ENCODE data around the gene MBOAT2.

MBOAT2 gene

GRCh38 chr2:9030190-9030589 is 26.7 kb upstream of the MBOAT2 start:
- Histone ChIP-seq H3K27me3 (no peaks in the 10 kb centered on the region), H3K4me3 (ENCODE audit: low read depth, low read length) (no peak overlapping the region), H3K4me1 (peaks cover 7% of the 10 kb centered on the region), H3K9me3 (no peaks in the 10 kb centered on the region), H3K36me3 (no peaks in the 10 kb centered on the region)
- no peak for DNase-seq
- no peak for TF ChIP-seq CTCF (IDR thresholded peaks at IDR 0.05; ENCODE audit: low read depth, low read length)

GRCh38 chr2:9029721-9030120 is 26.2 kb upstream of the MBOAT2 start:
- Histone ChIP-seq H3K36me3 (no peaks in the 10 kb centered on the region), H3K4me3 (ENCODE audit: low read depth, low read length) (no peak overlapping the region), H3K9me3 (no peaks in the 10 kb centered on the region), H3K4me1 (peaks cover 7% of the 10 kb centered on the region), H3K27me3 (no peaks in the 10 kb centered on the region)
- no peak for DNase-seq
- no peak for TF ChIP-seq CTCF (IDR thresholded peaks at IDR 0.05; ENCODE audit: low read depth, low read length)

- no peak for DNase-seq
- TF ChIP-seq CTCF (IDR thresholded peaks at IDR 0.05; ENCODE audit: low read depth, low read length), result no peak
- no peaks in the 10 kb centered on the region; the same call in 1 of the 2 replicates for H3K9me3 ChIP-seq
- no peaks in the 10 kb centered on the region for H3K36me3 ChIP-seq
- peaks cover under 1% of the 10 kb centered on the region for H3K4me1 ChIP-seq
- no peaks in the 10 kb centered on the region for H3K27me3 ChIP-seq
- no peak overlapping the region for H3K4me3 ChIP-seq (ENCODE audit: low read depth, low read length)
Measured at GRCh38 chr2:9027884-9028283, 24.4 kb upstream of the MBOAT2 start.

GRCh38 chr2:9025746-9026145 is 22.3 kb upstream of the MBOAT2 start:
- TF ChIP-seq CTCF (IDR thresholded peaks at IDR 0.05; ENCODE audit: low read depth, low read length), result no peak
- H3K36me3 ChIP-seq, result no peaks in the 10 kb centered on the region
- no peaks in the 10 kb centered on the region; the same call in 1 of the 2 replicates for H3K9me3 ChIP-seq
- DNase-seq, result no peak
- H3K4me3 ChIP-seq (ENCODE audit: low read depth, low read length), result no peak overlapping the region
- no peaks in the 10 kb centered on the region for H3K4me1 ChIP-seq
- no peaks in the 10 kb centered on the region for H3K27me3 ChIP-seq

- Histone ChIP-seq H3K4me1 (no peaks in the 10 kb centered on the region), H3K36me3 (no peaks in the 10 kb centered on the region), H3K4me3 (ENCODE audit: low read depth, low read length) (no peak overlapping the region), H3K9me3 (no peaks in the 10 kb centered on the region; the same call in 1 of the 2 replicates), H3K27me3 (no peaks in the 10 kb centered on the region)
- no peak for DNase-seq
- no peak for TF ChIP-seq CTCF (IDR thresholded peaks at IDR 0.05; ENCODE audit: low read depth, low read length)
Measured at GRCh38 chr2:9024575-9024974, 21.1 kb upstream of the MBOAT2 start.

- H3K9me3 ChIP-seq, result no peaks in the 10 kb centered on the region; the same call in 1 of the 2 replicates
- no peak for TF ChIP-seq CTCF (IDR thresholded peaks at IDR 0.05; ENCODE audit: low read depth, low read length)
- no peaks in the 10 kb centered on the region for H3K4me1 ChIP-seq
- no peaks in the 10 kb centered on the region for H3K36me3 ChIP-seq
- DNase-seq, result peak; percentile 14
- no peak overlapping the region for H3K4me3 ChIP-seq (ENCODE audit: low read depth, low read length)
- H3K27me3 ChIP-seq, result no peaks in the 10 kb centered on the region
Measured at GRCh38 chr2:9021563-9022211, 18.2 kb upstream of the MBOAT2 start.
